Astrocyte of the cerebellum (primary cell): ENCODE data around the gene ANGEL1.

ENCODE experiments used
- DNase-seq: peaks from one replicate; pipeline ENCODE4 v3.0.0-alpha.2; 2011; ENCODE audit warnings: low read depth
- H3K4me3 ChIP-seq: 2 replicates; pipeline ENCODE4 v1.5.1; 2011; ENCODE audit warnings: mild to moderate bottlenecking, low read depth, low read length, moderate library complexity
- in situ Hi-C: cut with HindIII; loops from 2 replicates; pipeline ENCODE4 v1.10.0; 2017; ENCODE audit warnings: low sequenced_read_pairs
- TF ChIP-seq, protein P1 (sequence below): IDR thresholded peaks from 2 replicates; pipeline ENCODE4 v1.5.1; 2012; ENCODE audit warnings: low read length, low read depth, moderate library complexity, mild to moderate bottlenecking; ENCODE audit errors: missing control alignments

ANGEL1 gene

DNA sequence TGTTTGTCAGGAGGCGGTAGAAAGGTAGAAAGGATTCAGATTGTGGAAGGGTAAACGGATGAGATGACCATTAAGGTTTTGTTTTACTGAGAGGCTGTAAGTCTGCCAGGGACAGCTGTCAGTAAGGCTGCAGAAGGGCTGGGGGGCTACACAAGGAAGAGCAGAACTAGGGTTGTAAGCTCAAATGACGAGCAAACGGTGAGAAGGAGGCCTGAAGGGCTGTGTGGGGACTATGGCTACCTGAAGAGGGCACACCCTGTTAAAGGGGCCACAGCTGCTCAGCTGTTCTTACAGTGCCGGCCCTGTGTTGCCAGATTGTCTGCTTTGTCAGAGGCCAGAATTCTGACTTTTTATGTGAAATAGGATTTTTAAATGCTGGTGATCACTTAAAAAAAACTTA, 32.3 kb downstream of the ANGEL1 start:
- no peak for DNase-seq
- no peak overlapping the region for H3K4me3 ChIP-seq
- TF ChIP-seq, protein P1, sequence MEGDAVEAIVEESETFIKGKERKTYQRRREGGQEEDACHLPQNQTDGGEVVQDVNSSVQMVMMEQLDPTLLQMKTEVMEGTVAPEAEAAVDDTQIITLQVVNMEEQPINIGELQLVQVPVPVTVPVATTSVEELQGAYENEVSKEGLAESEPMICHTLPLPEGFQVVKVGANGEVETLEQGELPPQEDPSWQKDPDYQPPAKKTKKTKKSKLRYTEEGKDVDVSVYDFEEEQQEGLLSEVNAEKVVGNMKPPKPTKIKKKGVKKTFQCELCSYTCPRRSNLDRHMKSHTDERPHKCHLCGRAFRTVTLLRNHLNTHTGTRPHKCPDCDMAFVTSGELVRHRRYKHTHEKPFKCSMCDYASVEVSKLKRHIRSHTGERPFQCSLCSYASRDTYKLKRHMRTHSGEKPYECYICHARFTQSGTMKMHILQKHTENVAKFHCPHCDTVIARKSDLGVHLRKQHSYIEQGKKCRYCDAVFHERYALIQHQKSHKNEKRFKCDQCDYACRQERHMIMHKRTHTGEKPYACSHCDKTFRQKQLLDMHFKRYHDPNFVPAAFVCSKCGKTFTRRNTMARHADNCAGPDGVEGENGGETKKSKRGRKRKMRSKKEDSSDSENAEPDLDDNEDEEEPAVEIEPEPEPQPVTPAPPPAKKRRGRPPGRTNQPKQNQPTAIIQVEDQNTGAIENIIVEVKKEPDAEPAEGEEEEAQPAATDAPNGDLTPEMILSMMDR: no peak
- in situ Hi-C loops: no loop called here

DNA sequence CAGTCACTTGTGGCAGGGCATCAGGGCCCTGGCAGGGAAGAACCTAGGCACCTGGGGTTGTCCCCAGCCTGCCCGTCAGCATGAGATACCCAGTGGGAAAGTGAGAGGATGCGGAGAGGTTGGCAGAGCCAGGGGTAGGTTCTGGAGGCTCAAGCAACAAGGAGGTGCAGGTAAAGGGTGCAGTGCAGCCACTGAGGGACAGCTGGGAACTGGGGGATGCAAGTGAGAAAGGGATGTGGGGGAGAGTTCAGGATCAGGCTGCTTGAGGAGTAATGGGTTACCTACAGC, 32.7 kb downstream of the ANGEL1 start:
- in situ Hi-C loops: no loop called here
- H3K4me3 ChIP-seq: no peak overlapping the region
- DNase-seq: no peak
- TF ChIP-seq, protein P1: no peak

DNA sequence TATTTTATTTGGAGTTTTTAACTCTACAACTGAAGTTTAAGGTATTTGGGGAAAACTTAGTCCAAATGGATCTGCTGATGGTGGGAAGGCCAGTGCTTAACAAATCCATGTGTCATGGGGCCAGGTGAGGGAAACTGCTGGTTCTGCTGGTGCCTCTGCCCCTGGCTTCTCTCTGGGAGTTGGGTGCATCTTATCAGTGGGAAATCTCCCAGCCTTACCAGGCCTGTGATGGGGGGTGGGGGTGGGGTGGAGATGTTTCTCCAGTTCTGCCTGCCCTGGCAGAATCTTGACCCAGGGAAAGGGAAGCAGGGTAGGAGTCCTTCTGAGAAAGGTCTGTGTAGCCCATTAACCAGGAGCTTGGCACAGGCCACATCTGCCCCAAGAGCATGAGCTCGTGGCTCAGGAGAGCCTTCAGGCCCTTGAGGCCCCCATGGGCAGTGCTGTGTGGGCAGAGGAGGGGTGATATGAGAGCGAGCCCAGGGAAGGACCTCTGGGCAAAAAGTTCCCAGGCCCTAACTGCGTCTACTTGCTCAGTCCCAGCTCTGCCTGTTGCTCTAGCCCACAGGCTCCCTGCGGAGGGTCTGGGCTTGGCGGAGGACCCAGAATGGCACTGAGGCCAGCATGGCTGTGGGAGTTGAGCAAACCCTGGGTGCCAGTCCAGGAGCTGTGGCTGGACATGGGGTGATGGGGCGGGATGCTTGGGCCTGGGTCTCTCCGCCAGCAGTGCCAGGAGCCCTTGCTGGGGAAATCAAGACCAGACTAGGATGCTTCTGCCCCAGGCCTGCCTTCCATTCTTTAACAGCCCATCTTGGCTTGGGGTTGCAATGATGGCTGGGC, 33.2 kb downstream of the ANGEL1 start:
- DNase-seq: no peak
- in situ Hi-C loops: no loop called here
- TF ChIP-seq, protein P1: no peak

DNA sequence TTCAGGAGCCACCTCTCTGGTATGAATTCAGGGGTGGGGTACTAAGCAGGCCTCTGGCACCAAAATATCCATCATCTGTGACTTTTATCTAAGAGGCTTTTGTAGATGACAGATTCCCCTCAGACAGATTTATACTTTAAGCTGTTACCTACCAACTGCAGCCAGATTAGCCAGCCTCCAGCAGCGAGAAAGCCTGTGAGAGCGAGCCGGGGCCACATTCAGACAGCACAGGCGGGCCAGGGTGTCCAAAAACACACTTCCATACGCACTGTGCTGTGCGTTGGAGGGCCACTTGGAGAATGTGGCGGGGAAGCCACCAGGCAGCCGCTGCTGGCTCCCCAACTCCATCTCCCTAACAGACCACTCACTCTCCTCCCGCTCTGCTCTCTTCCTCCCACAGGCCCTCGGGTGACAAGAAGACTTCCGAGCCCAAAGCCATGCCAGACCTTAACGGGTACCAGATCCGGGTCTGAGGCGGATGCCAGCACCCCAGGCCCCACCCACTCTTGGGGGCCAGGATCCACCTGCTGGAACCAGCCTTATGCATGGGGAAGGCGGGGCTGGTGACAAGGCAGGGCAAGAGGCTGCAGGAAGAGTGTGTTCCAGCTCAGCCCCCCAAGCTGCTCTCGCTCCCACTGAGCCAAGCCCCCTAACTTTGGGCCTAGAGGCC, 34.0 kb downstream of the ANGEL1 start:
- in situ Hi-C loops: no loop called here
- no peak for DNase-seq
- TF ChIP-seq, protein P1: no peak
- H3K4me3 ChIP-seq: no peak overlapping the region

More for the DNA sequence above, 33.2 kb downstream of the ANGEL1 start:
- no peak overlapping the region for H3K4me3 ChIP-seq

DNA sequence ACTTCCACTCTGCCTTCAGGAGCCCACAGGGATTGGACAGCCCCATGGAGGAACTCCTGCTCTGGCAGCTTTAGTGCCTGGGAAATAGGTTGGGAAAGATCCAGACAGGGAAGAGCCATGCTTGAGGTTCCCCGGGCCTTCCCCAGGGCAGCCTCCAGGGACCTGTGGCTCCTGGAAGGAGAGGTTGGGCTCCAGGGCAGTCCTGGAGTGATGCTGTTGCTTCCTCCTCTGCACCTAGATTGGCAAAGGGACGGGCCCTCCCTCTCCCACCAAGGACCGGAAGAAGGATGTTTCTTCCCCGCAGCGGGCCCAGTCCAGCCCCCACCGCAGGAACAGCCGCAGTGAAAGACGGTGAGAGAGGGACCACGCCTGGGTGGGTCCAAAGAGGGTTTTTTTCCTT, 35.0 kb downstream of the ANGEL1 start:
- DNase-seq: no peak
- H3K4me3 ChIP-seq: no peak overlapping the region
- in situ Hi-C loops: no loop called here
- TF ChIP-seq, protein P1: no peak

DNA sequence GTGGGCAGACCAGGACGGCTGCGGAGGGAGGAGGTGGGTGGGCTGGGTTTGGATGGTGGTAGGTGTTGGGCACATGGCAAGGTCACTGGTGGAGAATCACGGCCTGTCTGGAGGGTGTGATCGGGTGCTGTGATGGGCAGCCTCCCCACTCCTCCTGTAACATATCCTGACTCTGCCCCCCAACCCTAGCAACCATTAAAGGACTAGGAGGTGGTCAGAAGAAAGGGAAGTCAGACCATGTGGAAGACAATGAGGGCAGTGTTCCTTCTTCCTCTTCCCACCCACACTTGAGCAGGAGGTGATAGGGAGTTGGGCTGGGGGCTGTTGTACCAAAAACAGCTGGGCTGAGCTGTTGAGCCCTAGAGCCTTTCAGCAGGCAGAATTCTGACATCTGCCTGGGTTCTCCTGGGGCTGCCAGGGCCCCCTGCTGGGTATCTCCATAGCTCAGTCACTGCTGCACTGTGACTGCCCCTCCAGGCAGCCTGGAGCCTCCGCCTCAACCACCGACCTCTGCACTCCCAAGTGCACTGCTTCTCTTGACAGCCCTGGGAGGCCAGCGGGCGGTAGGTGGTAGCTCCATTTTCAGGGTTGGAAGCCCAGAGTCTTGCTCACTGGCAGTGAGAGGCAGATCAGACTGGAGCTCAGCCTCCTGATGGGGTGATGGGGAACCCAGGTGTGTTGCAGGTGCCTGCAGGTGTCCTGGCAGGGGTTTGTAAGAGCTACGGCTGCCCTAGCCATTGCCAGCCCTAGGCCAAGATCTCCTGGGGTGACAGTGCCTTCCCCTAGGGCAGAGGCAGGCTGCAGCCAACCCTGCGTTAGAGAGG, 36.0 kb downstream of the ANGEL1 start:
- no peak for DNase-seq
- in situ Hi-C loops: no loop called here
- TF ChIP-seq, protein P1: no peak
- H3K4me3 ChIP-seq: no peak overlapping the region
